Stimulated activated CD4-positive, alpha-beta T cell treated with anti-CD3 and anti-CD28 coated beads, TNF-alpha, amount 100 ng/mL, for 48 hours (primary cell): Measurements from ENCODE around the gene NUP160.
"Not testable (repeated sequence)": the region's sequence is repeated elsewhere in the genome, so short reads cannot be mapped to it uniquely, and the experiment has no call there.

Source experiments
- DNase-seq, 3 donors: peaks; one replicate each; pipeline ENCODE4 v3.0.0-alpha.2; 2020; ENCODE audit warnings: low read depth in 3 of 3

Gene NUP160, protein sequence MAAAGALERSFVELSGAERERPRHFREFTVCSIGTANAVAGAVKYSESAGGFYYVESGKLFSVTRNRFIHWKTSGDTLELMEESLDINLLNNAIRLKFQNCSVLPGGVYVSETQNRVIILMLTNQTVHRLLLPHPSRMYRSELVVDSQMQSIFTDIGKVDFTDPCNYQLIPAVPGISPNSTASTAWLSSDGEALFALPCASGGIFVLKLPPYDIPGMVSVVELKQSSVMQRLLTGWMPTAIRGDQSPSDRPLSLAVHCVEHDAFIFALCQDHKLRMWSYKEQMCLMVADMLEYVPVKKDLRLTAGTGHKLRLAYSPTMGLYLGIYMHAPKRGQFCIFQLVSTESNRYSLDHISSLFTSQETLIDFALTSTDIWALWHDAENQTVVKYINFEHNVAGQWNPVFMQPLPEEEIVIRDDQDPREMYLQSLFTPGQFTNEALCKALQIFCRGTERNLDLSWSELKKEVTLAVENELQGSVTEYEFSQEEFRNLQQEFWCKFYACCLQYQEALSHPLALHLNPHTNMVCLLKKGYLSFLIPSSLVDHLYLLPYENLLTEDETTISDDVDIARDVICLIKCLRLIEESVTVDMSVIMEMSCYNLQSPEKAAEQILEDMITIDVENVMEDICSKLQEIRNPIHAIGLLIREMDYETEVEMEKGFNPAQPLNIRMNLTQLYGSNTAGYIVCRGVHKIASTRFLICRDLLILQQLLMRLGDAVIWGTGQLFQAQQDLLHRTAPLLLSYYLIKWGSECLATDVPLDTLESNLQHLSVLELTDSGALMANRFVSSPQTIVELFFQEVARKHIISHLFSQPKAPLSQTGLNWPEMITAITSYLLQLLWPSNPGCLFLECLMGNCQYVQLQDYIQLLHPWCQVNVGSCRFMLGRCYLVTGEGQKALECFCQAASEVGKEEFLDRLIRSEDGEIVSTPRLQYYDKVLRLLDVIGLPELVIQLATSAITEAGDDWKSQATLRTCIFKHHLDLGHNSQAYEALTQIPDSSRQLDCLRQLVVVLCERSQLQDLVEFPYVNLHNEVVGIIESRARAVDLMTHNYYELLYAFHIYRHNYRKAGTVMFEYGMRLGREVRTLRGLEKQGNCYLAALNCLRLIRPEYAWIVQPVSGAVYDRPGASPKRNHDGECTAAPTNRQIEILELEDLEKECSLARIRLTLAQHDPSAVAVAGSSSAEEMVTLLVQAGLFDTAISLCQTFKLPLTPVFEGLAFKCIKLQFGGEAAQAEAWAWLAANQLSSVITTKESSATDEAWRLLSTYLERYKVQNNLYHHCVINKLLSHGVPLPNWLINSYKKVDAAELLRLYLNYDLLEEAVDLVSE (N-terminal part only)

DNA sequence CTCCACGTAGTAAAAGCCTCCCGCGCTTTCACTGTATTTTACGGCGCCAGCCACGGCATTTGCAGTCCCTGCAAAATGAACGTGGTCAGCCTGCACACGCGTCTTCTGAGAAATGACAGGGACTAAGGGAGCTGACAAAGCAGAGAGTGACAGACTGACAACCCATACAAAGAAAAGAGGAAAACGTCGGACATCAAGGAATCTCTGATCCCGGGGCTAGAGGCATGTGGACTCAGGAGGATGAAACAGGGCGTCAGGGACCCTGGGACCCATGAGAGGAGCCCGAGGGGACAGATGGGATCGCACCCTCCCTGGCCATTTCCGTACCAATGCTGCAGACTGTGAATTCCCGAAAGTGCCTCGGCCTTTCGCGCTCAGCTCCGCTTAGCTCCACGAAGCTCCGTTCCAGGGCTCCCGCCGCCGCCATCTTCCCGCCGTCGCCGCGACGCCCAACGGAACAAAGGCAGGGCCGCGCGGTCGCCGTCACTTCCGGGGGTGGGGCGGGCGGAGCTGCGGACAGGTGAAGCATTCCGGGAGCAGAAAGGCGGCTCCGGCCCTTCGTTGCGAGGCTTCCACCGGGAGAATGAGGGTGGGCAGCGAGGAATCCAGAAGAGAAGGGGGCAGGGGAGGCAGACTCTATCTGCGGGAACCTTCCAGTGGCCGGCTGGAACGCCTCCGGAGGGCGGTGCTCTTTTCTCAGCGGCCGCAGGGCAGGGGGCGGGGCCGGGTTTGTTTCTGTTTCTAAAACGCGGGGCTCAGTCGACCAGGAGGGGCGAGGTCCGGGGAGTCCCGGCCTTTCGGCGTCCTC is at the start of gene NUP160:
Gene NUP160 (minus strand): TSS at position 459 of the 808 bp plus-strand sequence. CDS start 32 bp downstream, at position 427.
- DNase-seq: peak; percentile 81 to 93 (median 81)

- no peak for DNase-seq
These were observed 48.0 kb upstream of the NUP160 start for GRCh38 chr11:47896199-47896598.

DNA sequence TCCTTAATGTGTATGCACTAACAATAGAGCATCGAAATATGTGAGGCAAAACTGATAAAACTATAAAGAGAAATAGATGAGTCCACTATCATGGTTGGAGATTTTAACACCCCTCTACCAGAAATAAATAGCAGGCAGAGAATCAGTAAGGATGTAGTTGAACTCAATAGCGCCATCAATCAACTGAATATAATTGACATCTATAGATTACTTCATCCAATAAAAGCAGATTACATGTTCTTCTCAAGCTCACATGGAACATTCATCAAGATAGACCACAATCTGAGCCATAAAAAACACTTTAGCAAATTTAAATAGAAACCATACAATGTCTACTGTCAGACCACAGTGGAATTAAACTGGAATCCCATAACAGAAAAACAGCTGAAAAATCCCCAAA is 46.9 kb upstream of the NUP160 start:
- DNase-seq: no peak

DNA sequence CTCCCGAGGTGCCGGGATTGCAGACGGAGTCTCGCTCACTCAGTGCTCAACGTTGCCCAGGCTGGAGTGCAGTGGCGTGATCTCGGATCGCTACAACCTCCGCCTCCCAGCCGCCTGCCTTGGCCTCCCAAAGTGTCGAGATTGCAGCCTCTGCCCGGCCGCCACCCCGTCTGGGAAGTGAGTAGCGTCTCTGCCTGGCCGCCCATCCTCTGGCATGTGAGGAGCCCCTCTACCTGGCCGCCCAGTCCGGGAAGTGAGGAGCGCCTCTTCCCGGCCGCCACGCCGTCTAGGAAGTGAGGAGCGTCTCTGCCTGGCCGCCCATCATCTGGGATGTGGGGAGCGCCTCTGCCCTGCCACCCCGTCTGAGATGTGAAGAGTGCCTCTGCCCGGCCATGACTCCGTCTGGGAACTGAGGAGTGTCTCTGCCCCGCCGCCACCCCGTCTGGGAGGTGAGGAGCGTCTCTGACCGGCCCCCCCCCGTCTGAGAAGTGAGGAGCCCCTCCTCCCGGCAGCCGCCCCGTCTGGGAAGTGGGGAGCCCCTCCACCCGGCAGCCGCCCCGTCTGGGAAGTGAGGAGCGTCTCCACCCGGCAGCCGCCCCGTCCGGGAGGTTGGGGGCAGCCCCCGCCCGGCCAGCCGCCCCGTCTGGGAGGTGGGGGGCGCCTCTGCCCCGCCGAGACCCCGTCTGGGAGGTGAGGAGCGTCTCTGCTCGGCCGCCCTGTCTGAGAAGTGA is 44.6 kb upstream of the NUP160 start:
- DNase-seq: not testable (repeated sequence)

GRCh38 chr11:47891886-47892285 is 43.7 kb upstream of the NUP160 start:
- no peak for DNase-seq

- DNase-seq: no peak
These were observed 41.7 kb upstream of the NUP160 start for GRCh38 chr11:47889714-47890441.

DNA sequence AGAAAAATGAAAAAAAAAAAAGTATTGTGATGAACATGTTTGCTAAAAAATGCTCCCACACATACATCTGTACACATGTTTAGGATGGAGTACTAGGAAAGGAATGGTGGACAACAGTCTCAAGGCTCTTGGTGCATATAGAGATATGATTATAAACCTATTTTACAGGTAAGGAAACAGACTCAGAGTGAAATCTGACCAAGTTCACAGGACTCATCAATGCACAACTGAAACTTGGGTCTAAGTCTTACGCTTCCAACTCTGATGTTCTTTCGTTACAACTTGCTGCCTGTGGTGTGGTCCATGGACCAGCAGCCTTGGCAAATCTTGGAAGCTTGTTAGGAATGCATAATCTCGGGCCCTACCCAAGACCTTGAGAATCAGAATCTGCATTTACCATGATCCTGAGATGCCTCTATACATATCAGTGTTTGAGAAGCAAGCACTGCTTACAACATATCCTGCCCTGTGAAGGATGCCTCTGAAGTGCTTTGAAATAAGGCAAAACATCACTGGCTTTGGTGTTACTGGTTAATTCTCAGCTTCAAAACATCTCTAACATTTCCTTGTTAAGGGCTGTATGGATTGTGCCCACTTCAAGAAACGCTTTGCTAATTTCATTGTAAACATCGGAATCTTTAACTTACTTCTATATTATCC is 39.9 kb upstream of the NUP160 start:
- no peak for DNase-seq

GRCh38 chr11:47886096-47886495 is 37.9 kb upstream of the NUP160 start:
- DNase-seq: no peak

DNA sequence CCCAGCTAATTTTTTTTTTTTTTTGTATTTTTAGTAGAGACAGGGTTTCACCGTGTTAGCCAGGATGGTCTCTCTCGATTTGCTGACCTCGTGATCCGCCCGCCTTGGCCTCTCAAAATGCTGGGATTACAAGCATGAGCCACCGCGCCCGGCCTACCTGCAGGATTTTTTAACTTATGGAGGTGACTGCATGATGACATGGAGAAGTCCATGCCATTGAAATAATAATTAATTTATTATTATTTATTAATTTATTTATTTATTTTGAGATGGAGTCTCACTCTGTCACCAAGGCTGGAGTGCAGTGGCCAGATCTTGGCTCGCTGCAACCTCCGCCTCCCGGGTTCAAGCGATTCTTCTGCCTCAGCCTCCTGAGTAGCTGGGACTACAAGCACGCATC is 34.3 kb upstream of the NUP160 start:
- not testable (repeated sequence) for DNase-seq

DNA sequence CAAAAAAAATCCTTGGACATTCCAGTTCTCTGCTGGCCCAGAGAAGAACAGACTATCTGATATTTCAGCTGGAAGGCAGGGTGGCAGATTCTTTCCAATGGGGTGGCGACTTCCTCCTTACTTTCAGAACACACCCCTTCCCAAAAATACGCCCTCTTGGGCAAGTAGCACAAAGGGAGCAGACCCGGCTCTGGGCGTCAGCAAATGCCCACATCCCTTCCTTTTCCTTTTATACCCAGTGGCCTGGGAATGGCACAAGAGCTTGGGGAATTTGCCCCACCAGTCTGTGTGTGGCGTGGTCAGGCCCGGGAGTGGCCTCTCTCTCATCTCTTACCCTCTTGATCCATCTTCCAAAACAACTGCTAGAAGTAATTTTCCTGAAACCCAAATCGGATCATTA is 33.0 kb upstream of the NUP160 start:
- no peak for DNase-seq

DNA sequence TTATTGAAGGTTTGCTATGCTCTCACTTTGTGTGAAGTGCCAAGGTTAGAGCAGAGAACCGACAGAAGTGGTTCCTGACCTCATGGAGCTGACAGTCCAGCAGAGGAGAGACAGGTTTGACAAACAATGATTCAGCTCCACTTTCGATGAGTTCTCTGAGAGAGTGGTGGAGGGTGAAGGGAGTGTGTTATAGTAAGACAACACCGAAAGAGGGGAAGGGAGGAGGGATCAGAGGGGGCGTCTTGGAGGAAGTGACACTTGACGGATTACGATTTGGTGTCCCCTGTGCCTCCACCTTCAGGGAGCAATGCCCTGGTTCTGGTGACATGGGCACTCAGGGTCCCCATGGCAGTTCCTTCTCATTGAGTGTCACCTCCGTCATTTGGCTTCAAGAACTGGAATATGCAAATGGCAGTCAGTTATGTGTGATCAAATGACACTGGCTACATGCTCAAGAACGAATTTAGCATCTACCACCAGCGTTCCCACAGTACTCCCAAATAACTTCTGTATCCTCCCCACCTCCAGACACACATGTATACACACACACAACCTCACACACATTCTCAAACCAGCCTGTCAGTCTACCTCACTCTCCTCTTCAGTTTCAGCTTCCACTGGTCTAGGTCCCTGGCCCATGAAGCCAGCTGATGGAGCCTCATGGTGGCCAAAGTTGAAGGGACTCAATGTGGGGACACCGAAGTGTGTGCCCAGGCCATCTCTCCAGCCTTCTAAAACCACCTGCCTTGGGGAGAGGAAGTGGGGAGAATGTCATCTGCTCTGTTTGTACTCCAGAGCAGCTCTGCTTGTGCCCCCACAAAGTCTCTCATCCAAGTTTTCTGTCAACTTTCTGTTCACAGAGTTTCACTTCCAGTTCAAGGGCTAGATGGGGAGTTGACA is 31.4 kb upstream of the NUP160 start:
- DNase-seq: no peak

- DNase-seq: not testable (repeated sequence)
These were observed 27.7 kb upstream of the NUP160 start for GRCh38 chr11:47875858-47876257.

DNA sequence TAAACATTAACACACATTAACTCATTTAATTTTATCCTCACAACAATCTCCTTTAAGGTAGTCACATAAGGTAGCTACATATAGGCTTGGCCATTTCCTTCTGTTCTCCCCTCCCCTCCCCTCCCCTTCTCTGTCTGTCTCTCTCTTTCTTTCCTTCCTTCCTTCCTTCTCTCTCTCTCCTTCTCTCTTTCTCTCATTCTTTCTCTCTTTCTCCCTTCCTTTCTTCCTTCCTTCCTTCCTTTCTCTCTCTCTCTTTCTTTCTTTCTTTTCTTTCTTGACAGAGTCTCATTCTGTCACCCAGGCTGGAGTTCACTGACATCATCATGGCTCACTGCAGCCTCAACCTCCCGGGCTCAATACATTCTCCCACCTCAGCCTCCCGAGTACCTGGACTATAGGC is 22.3 kb upstream of the NUP160 start:
- no peak for DNase-seq

DNA sequence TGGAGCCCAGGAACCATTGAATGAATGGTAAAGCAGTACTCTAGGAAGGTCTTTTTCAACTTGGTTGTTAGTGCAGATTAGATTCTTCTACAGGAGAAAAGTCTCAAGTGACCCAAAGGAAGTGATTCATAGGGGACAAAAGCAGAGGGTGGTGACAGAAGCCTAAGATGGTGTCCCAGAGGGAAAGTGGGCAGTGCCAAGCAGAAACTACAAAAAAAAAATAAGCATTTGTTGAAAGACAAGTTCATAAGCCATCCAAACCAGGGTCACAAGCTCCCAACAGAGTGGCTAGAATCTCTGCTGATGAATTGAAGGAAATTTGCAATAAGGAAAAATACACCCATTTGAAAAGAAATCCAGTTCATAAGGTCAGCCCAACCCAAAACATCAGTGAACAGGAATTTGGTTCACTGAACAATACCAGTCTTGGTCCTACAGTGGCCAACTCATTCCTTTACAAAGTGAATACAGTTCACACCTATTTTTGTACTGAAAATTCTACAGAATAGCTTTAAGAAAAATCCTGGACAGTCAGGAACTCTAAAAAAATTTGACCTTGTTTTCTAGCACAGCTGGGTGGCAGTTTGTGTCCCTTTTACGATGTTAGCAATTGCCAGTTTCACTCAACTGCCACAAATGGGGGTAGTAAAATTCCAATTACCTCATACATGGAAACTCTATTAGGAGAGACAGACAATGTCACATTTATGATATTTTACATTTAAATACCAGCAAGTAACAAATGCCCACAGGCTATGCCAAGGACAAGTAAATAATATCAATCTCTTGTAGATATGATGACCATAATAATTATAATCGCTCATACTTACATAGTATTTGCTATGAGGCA is 21.6 kb upstream of the NUP160 start:
- DNase-seq: no peak

DNA sequence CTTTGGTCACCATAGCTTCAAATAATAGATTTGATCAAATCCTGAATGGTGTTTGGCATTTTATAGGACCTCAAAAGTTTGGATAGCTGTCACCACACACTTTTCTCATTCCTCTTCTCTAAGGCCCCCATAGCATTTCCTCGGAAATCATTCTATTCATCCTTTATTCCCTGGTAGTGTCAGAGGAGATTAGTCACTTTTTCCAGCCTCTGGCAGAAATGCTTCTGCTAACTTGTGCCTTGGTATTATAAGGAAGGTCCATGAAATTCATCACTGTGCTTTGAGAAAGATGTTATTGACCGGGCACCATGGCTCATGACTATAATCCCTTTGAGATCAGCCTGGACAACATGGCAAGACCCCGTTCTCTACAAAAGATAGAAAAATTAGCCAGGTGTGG is 19.7 kb upstream of the NUP160 start:
- DNase-seq: no peak

- not testable (repeated sequence) for DNase-seq
These were observed 18.7 kb upstream of the NUP160 start for GRCh38 chr11:47866892-47867291.

DNA sequence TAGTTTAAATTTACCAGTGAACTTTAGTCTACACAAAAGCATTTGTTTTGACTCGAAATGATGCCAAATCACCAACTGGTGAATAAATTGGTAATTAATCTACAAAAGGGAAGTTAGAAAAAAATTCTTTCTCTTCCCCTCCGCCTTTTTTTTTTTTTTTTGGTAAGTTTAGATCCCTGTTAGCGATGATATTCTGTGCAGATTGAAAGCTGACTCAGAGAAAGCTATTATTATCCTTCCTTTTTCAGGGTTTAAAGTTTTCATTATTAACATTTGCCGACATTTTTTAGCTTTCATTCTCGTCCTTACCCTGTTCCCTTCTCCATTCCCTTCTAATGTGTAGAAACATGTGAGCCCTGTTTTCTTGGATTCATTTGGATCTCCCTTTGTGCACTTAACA is 16.8 kb upstream of the NUP160 start:
- DNase-seq: no peak
